DOHH2 (cell line): Measurements from ENCODE around the gene APLP2.

Source experiments
- H3F3A ChIP-seq: fragments of 200-600 bp; sonication (generic), shearing (Covaris generic); 2 replicates; pipeline ENCODE4 v1.6.0; 2016; ENCODE audit warnings: antibody characterized with exemption, mild to moderate bottlenecking; ENCODE audit not compliant: control insufficient read depth, insufficient read depth
- H3K27ac ChIP-seq: fragments of 200-600 bp; sonication (generic); 2 replicates; pipeline ENCODE4 v1.5.1; 2014; ENCODE audit warnings: low read depth, mild to moderate bottlenecking, low read length, moderate library complexity
- H3K27me3 ChIP-seq: fragments of 200-600 bp; sonication (generic); 2 replicates; pipeline ENCODE4 v1.6.1; 2014; ENCODE audit warnings: mild to moderate bottlenecking, low read length, mixed read lengths; ENCODE audit not compliant: control insufficient read depth
- H3K36me3 ChIP-seq: fragments of 200-600 bp; sonication (generic); 2 replicates; pipeline ENCODE4 v1.6.1; 2014; ENCODE audit warnings: mild to moderate bottlenecking, low read length, moderate library complexity, mixed read lengths; ENCODE audit not compliant: control insufficient read depth
- H3K4me1 ChIP-seq: fragments of 200-600 bp; sonication (generic); 2 replicates; pipeline ENCODE4 v1.6.1; 2014; ENCODE audit warnings: mild to moderate bottlenecking, low read length, mixed read lengths; ENCODE audit not compliant: control insufficient read depth
- H3K4me2 ChIP-seq: fragments of 200-600 bp; sonication (generic); 2 replicates; pipeline ENCODE4 v1.6.0; 2014; ENCODE audit warnings: mild to moderate bottlenecking, low read length, moderate library complexity
- H3K4me3 ChIP-seq: fragments of 200-600 bp; sonication (generic); 2 replicates; pipeline ENCODE4 v1.5.1; 2014; ENCODE audit warnings: mild to moderate bottlenecking, low read length, mixed read lengths
- H3K79me2 ChIP-seq: fragments of 200-600 bp; sonication (generic); 2 replicates; pipeline ENCODE4 v1.6.1; 2014; ENCODE audit warnings: mild to moderate bottlenecking, low read length, mixed read lengths; ENCODE audit not compliant: control insufficient read depth
- H3K9me2 ChIP-seq: fragments of 200-600 bp; sonication (generic); replicated peaks from 2 replicates; pipeline ENCODE4 v1.6.1; 2014; ENCODE audit warnings: mild to moderate bottlenecking, low read length, mixed read lengths; ENCODE audit not compliant: control insufficient read depth
- H3K9me3 ChIP-seq: fragments of 200-600 bp; sonication (generic); 2 replicates; pipeline ENCODE4 v1.6.1; 2014; ENCODE audit warnings: antibody characterized with exemption, low read length, mixed read lengths; ENCODE audit not compliant: control insufficient read depth, insufficient read depth
- H4K20me1 ChIP-seq: fragments of 200-600 bp; sonication (generic); 2 replicates; pipeline ENCODE4 v1.6.0; 2014; ENCODE audit warnings: low read depth, mild to moderate bottlenecking, antibody characterized with exemption, low read length, moderate library complexity; ENCODE audit not compliant: control insufficient read depth, insufficient read depth
- CTCF ChIP-seq: fragments of 200-600 bp; sonication (generic); IDR thresholded peaks from one replicate; pipeline ENCODE4 v1.5.1; 2014; ENCODE audit warnings: antibody characterized with exemption, mild to moderate bottlenecking, low read depth, low read length; ENCODE audit not compliant: poor library complexity, severe bottlenecking
- EZH2phosphoT487 ChIP-seq: fragments of 200-600 bp; sonication (generic); IDR thresholded peaks from 2 replicates; pipeline ENCODE4 v1.6.1; 2017; ENCODE audit warnings: borderline replicate concordance, mild to moderate bottlenecking, antibody characterized with exemption, low read length, moderate library complexity, mixed read lengths

The APLP2 gene

GRCh38 chr11:130096823-130097222, 27.1 kb downstream of the APLP2 start:
- H3K27me3 ChIP-seq = no peaks in the 10 kb centered on the region
- H3K4me2 ChIP-seq = no peak overlapping the region
- peaks cover 9% of the 10 kb centered on the region; the same call in 1 of the 2 replicates for H3K36me3 ChIP-seq
- H3F3A ChIP-seq = no peaks in the 10 kb centered on the region
- TF ChIP-seq CTCF = no peak
- TF ChIP-seq EZH2phosphoT487 = no peak
- peaks cover 15% of the 10 kb centered on the region for H3K4me1 ChIP-seq
- H3K9me3 ChIP-seq = no peaks in the 10 kb centered on the region
- H4K20me1 ChIP-seq = peaks cover 18% of the 10 kb centered on the region
- no peak overlapping the region for H3K27ac ChIP-seq
- H3K79me2 ChIP-seq = peaks cover 89% of the 10 kb centered on the region
- H3K4me3 ChIP-seq = no peak overlapping the region
- no peaks in the 10 kb centered on the region for H3K9me2 ChIP-seq

- Histone ChIP-seq H3K4me1 (peaks cover 15% of the 10 kb centered on the region), H3K27me3 (no peaks in the 10 kb centered on the region), H3F3A (no peaks in the 10 kb centered on the region), H3K27ac (no peak overlapping the region), H4K20me1 (peaks cover 18% of the 10 kb centered on the region), H3K9me3 (no peaks in the 10 kb centered on the region), H3K36me3 (peaks cover 11% of the 10 kb centered on the region), H3K9me2 (no peaks in the 10 kb centered on the region), H3K4me2 (no peak overlapping the region), H3K4me3 (no peak overlapping the region), H3K79me2 (peaks cover 94% of the 10 kb centered on the region)
- TF ChIP-seq CTCF = no peak
- TF ChIP-seq EZH2phosphoT487 = no peak
These were observed 27.6 kb downstream of the APLP2 start for GRCh38 chr11:130097285-130097684.

GRCh38 chr11:130099356-130099755, 29.7 kb downstream of the APLP2 start:
- H3K4me3 ChIP-seq = no peak overlapping the region
- peaks cover 13% of the 10 kb centered on the region for H3K4me1 ChIP-seq
- H4K20me1 ChIP-seq = peaks cover 18% of the 10 kb centered on the region
- TF ChIP-seq EZH2phosphoT487 = no peak
- TF ChIP-seq CTCF = no peak
- peaks cover 100% of the 10 kb centered on the region for H3K79me2 ChIP-seq
- no peaks in the 10 kb centered on the region for H3K9me3 ChIP-seq
- no peak overlapping the region for H3K4me2 ChIP-seq
- H3K9me2 ChIP-seq = no peaks in the 10 kb centered on the region
- no peak overlapping the region for H3K27ac ChIP-seq
- H3K36me3 ChIP-seq = peaks cover 12% of the 10 kb centered on the region
- H3F3A ChIP-seq = no peaks in the 10 kb centered on the region
- H3K27me3 ChIP-seq = no peaks in the 10 kb centered on the region
